ENCODE data around the gene RTN4R. TPM values are rescaled to one million over a fixed set of nuclear protein-coding genes. Genes with fewer than 3 reads are reported as not detected.

Gene RTN4R
- total and polyA plus RNA-seq, 4 donors = 0.05 to 2.7 (median 1.0) TPM

- ATAC-seq (ENCODE audit: low FRiP score) = peak; percentile 24
- no peaks in the 10 kb centered on the region for H3K4me1 ChIP-seq (ENCODE audit: control insufficient read depth in 1 of 2, insufficient read depth in 2 of 2, low read length in 2 of 2)
- H3K9me3 ChIP-seq (ENCODE audit: control insufficient read depth, low read length) = no peaks in the 10 kb centered on the region
- no peak for DNase-seq
- no peaks in the 10 kb centered on the region for H3K36me3 ChIP-seq (ENCODE audit: control insufficient read depth in 1 of 2, insufficient read depth in 2 of 2, low read length in 1 of 2)
- H3K4me3 ChIP-seq (ENCODE audit: low read length in 2 of 2) = no peak overlapping the region
- no peaks in the 10 kb centered on the region for H3K27me3 ChIP-seq (ENCODE audit: control insufficient read depth in 1 of 2, insufficient read depth in 2 of 2, low read length in 1 of 2)
- H3K27ac ChIP-seq (ENCODE audit: low read depth in 1 of 2, low read length in 2 of 2) = no peak overlapping the region
- intact Hi-C loops (cut with DNase I) = no loop called here
- WGBS, 2 donors = 32 to 40% methylated on average over 11 of the region's 11 CpGs
These were observed 18.2 kb downstream of the RTN4R start for GRCh38 chr22:20249797-20250354.

DNA sequence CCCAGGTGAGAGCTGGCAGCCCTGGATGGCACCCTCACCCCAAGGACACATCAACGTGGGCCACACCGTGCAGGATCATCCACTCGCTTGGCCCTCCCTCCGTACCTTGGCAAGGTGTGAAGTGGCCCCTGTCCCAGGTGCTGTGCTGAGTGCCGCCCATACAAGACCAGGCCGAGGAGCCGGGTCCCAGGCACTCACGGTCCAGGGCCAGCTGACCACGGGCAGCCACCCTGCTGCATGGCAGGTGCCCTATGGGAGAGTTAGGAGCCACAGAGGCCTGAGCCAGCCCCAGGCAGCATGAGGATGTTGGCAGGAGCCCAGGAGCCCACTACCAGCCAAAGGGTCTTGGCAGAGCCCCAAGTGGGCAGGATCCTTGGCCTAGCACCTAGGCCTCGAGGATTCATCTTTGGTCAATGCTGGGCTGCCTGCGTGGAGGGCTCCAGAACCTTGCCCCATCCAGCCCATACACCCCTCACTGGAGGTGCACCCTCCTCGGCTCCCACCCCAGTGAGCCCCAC, 19.6 kb downstream of the RTN4R start:
- H3K4me3 ChIP-seq (ENCODE audit: low read length in 2 of 2) = no peak overlapping the region
- no peaks in the 10 kb centered on the region for H3K27me3 ChIP-seq (ENCODE audit: control insufficient read depth in 1 of 2, insufficient read depth in 2 of 2, low read length in 1 of 2)
- 86 to 91% methylated on average over 12 of the region's 12 CpGs for whole genome bisulfite sequencing, 2 donors
- DNase-seq = no peak
- no peak overlapping the region for H3K27ac ChIP-seq (ENCODE audit: low read depth in 1 of 2, low read length in 2 of 2)
- H3K9me3 ChIP-seq (ENCODE audit: control insufficient read depth, low read length) = no peaks in the 10 kb centered on the region
- no peak for ATAC-seq (ENCODE audit: low FRiP score)
- no peaks in the 10 kb centered on the region for H3K36me3 ChIP-seq (ENCODE audit: control insufficient read depth in 1 of 2, insufficient read depth in 2 of 2, low read length in 1 of 2)
- no peaks in the 10 kb centered on the region for H3K4me1 ChIP-seq (ENCODE audit: control insufficient read depth in 1 of 2, insufficient read depth in 2 of 2, low read length in 2 of 2)
- intact Hi-C loops (cut with DNase I) = no loop called here

GRCh38 chr22:20247608-20248171, 20.4 kb downstream of the RTN4R start:
- WGBS, 2 donors = 96 to 97% methylated on average over 6 of the region's 6 CpGs

GRCh38 chr22:20247010-20247505, 21.1 kb downstream of the RTN4R start:
- WGBS, 2 donors = 82 to 85% methylated on average over 16 of the region's 16 CpGs
- Histone ChIP-seq H3K27me3 (ENCODE audit: control insufficient read depth in 1 of 2, insufficient read depth in 2 of 2, low read length in 1 of 2) (no peaks in the 10 kb centered on the region), H3K36me3 (ENCODE audit: control insufficient read depth in 1 of 2, insufficient read depth in 2 of 2, low read length in 1 of 2) (no peaks in the 10 kb centered on the region), H3K27ac (ENCODE audit: low read depth in 1 of 2, low read length in 2 of 2) (no peak overlapping the region), H3K9me3 (ENCODE audit: control insufficient read depth, low read length) (no peaks in the 10 kb centered on the region), H3K4me1 (ENCODE audit: control insufficient read depth in 1 of 2, insufficient read depth in 2 of 2, low read length in 2 of 2) (no peaks in the 10 kb centered on the region), H3K4me3 (ENCODE audit: low read length in 2 of 2) (no peak overlapping the region)
- ATAC-seq (ENCODE audit: low FRiP score) = no peak
- DNase-seq = no peak
- intact Hi-C loops (cut with DNase I) = no loop called here

More at GRCh38 chr22:20247608-20248171, 20.4 kb downstream of the RTN4R start:
- Histone ChIP-seq H3K4me1 (ENCODE audit: control insufficient read depth in 1 of 2, insufficient read depth in 2 of 2, low read length in 2 of 2) (no peaks in the 10 kb centered on the region), H3K4me3 (ENCODE audit: low read length in 2 of 2) (no peak overlapping the region), H3K27me3 (ENCODE audit: control insufficient read depth in 1 of 2, insufficient read depth in 2 of 2, low read length in 1 of 2) (no peaks in the 10 kb centered on the region), H3K9me3 (ENCODE audit: control insufficient read depth, low read length) (no peaks in the 10 kb centered on the region), H3K36me3 (ENCODE audit: control insufficient read depth in 1 of 2, insufficient read depth in 2 of 2, low read length in 1 of 2) (no peaks in the 10 kb centered on the region), H3K27ac (ENCODE audit: low read depth in 1 of 2, low read length in 2 of 2) (no peak overlapping the region)
- DNase-seq = no peak
- ATAC-seq (ENCODE audit: low FRiP score) = no peak
- intact Hi-C loops (cut with DNase I) = no loop called here

- H3K9me3 ChIP-seq (ENCODE audit: control insufficient read depth, low read length) = no peaks in the 10 kb centered on the region
- 94% methylated on average over 13 to 19 of the region's 19 CpGs for WGBS, 2 donors
- H3K27me3 ChIP-seq (ENCODE audit: control insufficient read depth in 1 of 2, insufficient read depth in 2 of 2, low read length in 1 of 2) = no peaks in the 10 kb centered on the region
- intact Hi-C loops (cut with DNase I) = no loop called here
- no peaks in the 10 kb centered on the region for H3K4me1 ChIP-seq (ENCODE audit: control insufficient read depth in 1 of 2, insufficient read depth in 2 of 2, low read length in 2 of 2)
- no peak overlapping the region for H3K4me3 ChIP-seq (ENCODE audit: low read length in 2 of 2)
- DNase-seq (no peak), ATAC-seq (ENCODE audit: low FRiP score) (no peak)
- no peak overlapping the region for H3K27ac ChIP-seq (ENCODE audit: low read depth in 1 of 2, low read length in 2 of 2)
- H3K36me3 ChIP-seq (ENCODE audit: control insufficient read depth in 1 of 2, insufficient read depth in 2 of 2, low read length in 1 of 2) = no peaks in the 10 kb centered on the region
These were observed 21.6 kb downstream of the RTN4R start for GRCh38 chr22:20246368-20247009.

DNA sequence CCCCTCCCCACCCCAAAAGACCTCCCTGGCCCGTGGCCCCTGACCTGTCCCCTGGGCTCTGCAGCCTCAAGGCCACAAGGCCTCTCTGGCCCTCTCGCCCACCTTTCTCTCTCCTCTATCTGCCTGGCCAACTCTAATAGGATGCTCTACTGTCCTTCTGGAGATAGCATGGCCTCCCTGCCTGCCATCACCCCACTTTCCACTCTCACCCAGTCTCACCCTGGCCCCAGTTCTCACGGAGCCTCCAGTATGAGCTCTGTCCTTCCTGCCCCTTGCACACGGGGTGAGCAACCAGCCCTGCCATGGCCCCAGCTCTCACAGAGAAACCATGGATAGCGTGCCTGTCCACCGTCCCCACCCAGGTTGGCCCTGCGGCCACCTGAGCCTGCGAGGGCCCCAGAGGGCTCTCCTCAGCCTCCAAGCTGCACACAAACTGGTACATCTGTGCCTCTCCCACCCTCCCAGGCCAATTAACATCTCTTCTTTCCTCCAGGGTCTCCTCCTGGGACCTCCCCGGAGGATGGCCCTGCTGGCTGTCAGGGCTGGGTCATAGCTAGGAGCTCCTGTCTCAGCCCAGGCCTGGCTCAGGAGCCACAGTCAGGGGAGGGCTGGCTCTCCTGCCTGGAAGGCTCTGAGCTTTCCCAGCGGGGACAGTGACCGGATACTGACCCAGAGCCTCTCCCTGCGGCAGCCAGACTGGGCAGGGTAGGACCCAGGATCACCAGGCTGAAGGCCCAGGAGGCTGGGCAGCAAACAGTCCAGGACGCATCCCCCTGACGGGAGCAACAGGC, 22.3 kb downstream of the RTN4R start:
- no peaks in the 10 kb centered on the region for H3K4me1 ChIP-seq (ENCODE audit: control insufficient read depth in 1 of 2, insufficient read depth in 2 of 2, low read length in 2 of 2)
- H3K9me3 ChIP-seq (ENCODE audit: control insufficient read depth, low read length) = no peaks in the 10 kb centered on the region
- H3K27me3 ChIP-seq (ENCODE audit: control insufficient read depth in 1 of 2, insufficient read depth in 2 of 2, low read length in 1 of 2) = no peaks in the 10 kb centered on the region
- DNase-seq (no peak), ATAC-seq (ENCODE audit: low FRiP score) (no peak)
- H3K27ac ChIP-seq (ENCODE audit: low read depth in 1 of 2, low read length in 2 of 2) = no peak overlapping the region
- H3K36me3 ChIP-seq (ENCODE audit: control insufficient read depth in 1 of 2, insufficient read depth in 2 of 2, low read length in 1 of 2) = no peaks in the 10 kb centered on the region
- intact Hi-C loops (cut with DNase I) = no loop called here
- no peak overlapping the region for H3K4me3 ChIP-seq (ENCODE audit: low read length in 2 of 2)
- WGBS, 2 donors = 92 to 94% methylated on average over 14 of the region's 14 CpGs

DNA sequence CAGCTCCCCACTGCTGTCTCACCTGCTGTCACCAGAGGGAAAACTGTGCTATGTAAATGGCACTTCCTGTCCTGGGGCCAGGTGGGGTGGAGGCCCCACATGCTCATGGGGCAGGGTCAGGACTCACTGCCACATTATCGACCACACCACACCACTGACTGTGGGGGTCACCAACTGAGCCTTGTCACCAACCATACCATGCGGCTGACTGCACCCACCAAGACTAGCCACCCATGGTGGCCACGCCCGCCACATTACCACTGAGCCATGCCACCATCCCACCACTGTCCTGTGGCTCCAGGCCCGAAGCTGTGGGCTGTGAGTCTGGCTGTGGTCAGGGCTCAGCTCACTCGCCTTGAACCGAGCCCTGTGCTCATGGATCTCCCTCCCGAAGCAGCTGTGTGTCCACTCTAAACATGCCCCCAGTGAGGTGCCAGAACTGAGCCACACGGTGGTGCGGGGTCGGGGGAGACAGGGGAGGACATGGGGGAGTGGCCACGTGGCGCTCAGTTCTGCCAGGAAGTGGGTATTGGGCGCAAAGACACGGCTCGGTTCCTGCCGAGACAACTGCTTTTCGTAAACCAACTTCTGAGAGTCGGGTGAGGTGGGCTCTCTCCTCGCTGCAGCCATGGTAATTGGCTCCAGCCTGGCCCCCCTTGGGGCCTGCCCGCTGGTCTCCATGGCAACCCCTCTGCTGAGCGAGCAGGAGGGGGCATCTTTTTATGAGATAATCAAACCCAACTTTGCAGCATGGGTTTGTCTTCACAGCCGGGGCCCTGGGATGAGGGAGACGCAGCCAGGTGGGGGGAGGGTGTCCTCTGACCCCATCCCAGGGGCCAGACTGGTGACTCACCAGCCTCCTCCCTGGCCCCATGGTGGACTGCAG, 23.2 kb downstream of the RTN4R start:
- H3K4me1 ChIP-seq (ENCODE audit: control insufficient read depth in 1 of 2, insufficient read depth in 2 of 2, low read length in 2 of 2) = no peaks in the 10 kb centered on the region
- ATAC-seq (ENCODE audit: low FRiP score) = no peak

GRCh38 chr22:20244250-20244648, 23.9 kb downstream of the RTN4R start:
- Histone ChIP-seq H3K27ac (ENCODE audit: low read depth in 1 of 2, low read length in 2 of 2) (no peak overlapping the region), H3K4me1 (ENCODE audit: control insufficient read depth in 1 of 2, insufficient read depth in 2 of 2, low read length in 2 of 2) (no peaks in the 10 kb centered on the region), H3K36me3 (ENCODE audit: control insufficient read depth in 1 of 2, insufficient read depth in 2 of 2, low read length in 1 of 2) (no peaks in the 10 kb centered on the region), H3K9me3 (ENCODE audit: control insufficient read depth, low read length) (no peaks in the 10 kb centered on the region), H3K4me3 (ENCODE audit: low read length in 2 of 2) (no peak overlapping the region), H3K27me3 (ENCODE audit: control insufficient read depth in 1 of 2, insufficient read depth in 2 of 2, low read length in 1 of 2) (no peaks in the 10 kb centered on the region)
- ATAC-seq (ENCODE audit: low FRiP score) (no peak), DNase-seq (no peak)
- 91 to 92% methylated on average over 10 of the region's 10 CpGs for WGBS, 2 donors
- intact Hi-C loops (cut with DNase I) = no loop called here

More for the DNA sequence above, 23.2 kb downstream of the RTN4R start:
- H3K27me3 ChIP-seq (ENCODE audit: control insufficient read depth in 1 of 2, insufficient read depth in 2 of 2, low read length in 1 of 2) = no peaks in the 10 kb centered on the region
- 86 to 87% methylated on average over 24 of the region's 24 CpGs for WGBS, 2 donors
- no peaks in the 10 kb centered on the region for H3K36me3 ChIP-seq (ENCODE audit: control insufficient read depth in 1 of 2, insufficient read depth in 2 of 2, low read length in 1 of 2)
- no peak overlapping the region for H3K27ac ChIP-seq (ENCODE audit: low read depth in 1 of 2, low read length in 2 of 2)
- DNase-seq = no peak
- no peaks in the 10 kb centered on the region for H3K9me3 ChIP-seq (ENCODE audit: control insufficient read depth, low read length)
- intact Hi-C loops (cut with DNase I) = no loop called here
- H3K4me3 ChIP-seq (ENCODE audit: low read length in 2 of 2) = no peak overlapping the region

Data from aorta (tissue), 5 donors.